ENCODE data around the gene EXOC4.

The EXOC4 gene

DNA sequence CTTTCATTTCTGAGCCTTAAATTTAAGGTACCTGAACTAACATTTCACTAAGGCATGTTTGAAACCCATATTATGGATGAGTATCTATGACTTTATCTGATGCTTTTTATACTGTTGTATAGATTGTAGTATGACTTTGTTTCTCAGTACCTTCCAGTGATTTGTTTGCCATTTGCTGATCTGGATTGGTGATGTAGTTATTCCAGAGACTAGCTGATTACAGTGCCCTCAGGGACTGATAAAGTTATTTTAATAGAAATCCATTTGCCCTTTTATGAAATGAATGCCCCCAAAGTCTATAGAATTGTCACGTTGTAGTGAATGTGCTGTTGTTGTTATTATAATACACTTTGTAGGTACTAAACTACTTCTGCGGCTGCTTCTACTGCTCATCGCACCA, 488.8 kb downstream of the EXOC4 start:
- no peak for DNase-seq (ENCODE audit: low read depth in 1 of 2, low spot score in 1 of 2)

- no peak for DNase-seq (ENCODE audit: low read depth in 1 of 2, low spot score in 1 of 2)
Measured at GRCh38 chr7:133742709-133743538, 490.0 kb downstream of the EXOC4 start.

DNA sequence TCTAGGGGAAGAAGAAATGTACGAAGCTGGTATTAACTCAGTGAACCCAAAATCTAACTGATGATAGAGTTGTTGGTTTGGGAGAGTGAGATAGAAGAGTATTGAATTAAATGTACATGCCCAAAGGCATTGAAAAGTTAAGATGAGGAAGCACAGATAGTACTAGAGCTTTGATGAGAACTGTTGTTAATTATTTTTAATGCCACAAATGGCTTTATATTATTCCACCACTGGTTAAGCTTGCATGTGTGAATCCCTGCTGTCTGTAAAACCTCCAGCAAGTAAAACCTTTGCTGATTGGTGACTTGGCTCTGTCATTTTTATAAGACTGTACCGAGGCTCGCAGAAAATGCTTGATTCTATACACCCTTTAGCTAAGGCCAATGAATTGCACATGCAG, 491.6 kb downstream of the EXOC4 start:
- DNase-seq (ENCODE audit: low read depth in 1 of 2, low spot score in 1 of 2): no peak

DNA sequence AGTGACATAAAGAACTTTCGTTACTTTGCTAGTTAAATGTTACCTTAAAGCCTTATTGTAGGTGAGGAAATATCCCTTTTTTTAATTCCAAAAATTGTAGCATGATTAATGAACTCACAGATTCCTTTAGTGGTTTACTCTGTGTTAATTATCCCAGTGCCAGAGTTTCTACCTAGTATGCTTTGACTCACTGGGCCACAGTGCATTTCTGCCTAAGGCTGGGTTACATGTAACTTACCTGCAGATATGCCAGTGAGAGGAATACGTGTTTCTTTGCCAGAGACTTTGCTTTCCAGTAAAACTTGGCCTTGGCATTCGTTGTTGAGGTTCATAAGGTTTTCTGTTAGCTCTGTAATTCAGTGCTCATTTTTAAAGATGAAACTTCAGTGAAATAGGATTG, 493.4 kb downstream of the EXOC4 start:
- no peak for DNase-seq (ENCODE audit: low read depth in 1 of 2, low spot score in 1 of 2)

DNA sequence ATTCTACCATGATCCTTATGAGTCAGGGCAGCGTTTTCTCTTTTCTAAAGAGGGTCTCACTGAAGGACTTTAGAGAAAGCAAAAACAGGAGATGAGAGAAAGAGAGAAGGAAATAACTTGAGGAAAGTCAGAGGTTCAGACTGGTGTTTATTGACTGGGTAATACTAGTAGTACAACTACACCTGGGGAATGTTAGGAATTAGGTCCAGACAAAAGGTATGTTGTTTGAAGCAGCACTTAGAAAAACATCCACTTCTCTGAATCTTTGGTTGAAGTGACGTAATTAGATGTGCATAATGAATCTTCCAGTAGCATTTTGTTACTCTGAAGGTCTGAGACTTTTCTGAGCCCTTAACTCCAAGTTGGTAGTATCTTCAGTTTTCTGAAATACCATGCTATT, 494.0 kb downstream of the EXOC4 start:
- no peak for DNase-seq (ENCODE audit: low read depth in 1 of 2, low spot score in 1 of 2)

- no peak for DNase-seq (ENCODE audit: low read depth in 1 of 2, low spot score in 1 of 2)
Measured at GRCh38 chr7:133748443-133749407, 495.8 kb downstream of the EXOC4 start.

DNA sequence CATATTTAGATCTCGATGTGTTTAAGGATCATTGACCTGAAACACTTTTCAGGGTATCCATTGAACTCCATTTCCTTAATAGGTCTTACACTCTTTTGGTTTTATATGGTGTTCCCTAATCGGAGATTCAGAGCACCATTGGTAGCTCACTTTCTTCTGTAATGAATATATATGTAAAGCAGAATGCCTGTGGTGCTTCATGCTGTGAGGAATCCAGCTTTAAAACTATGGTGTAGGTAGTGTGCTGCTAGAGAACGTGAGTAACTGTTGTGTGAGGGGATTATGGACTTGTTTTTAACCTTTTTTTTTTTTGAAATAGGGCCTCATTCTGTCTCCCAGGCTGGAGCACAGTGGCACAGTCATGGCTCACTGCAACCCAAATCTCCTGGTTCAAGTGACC, 497.4 kb downstream of the EXOC4 start:
- DNase-seq (ENCODE audit: low read depth in 1 of 2, low spot score in 1 of 2): no peak

DNA sequence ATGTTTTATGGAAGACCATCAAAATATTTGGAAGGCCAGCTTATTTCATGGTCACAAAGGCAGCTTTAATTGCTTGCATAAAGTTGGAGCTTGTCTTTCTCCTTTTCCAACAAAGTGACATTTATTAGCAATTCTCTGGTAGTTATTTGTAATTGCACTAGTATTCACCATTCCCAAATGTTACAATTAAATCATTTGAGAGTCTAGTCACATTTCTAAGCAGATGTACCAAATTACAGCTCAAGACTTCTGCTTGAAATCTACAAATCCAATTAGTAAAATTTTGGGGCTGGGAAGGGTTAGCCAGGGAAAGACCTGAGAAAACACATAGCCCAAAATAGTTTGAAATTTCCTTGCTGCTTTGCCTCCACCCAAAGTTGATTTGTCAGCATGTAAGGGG, 498.2 kb downstream of the EXOC4 start:
- no peak for DNase-seq (ENCODE audit: low read depth in 1 of 2, low spot score in 1 of 2)

DNA sequence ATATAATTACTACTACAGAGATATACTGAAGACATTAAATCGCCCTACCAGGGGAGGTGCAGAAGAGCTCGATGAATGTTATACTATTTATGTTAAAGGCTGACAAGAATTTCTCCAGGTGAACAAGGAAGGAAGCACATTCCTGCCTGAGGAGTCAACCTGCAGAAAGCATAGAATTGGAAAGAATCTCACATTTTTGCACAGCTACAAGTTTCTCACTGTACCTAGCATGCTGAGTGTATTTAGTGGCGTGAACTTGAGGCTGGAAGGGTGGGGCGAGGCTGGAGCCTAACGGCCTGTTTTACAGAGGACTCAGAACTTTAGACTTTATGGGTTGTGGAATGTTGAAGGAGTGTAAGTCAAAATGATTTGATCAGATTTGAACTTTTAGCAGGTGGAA, 500.6 kb downstream of the EXOC4 start:
- no peak for DNase-seq (ENCODE audit: low read depth in 1 of 2, low spot score in 1 of 2)

- no peak for DNase-seq (ENCODE audit: low read depth in 1 of 2, low spot score in 1 of 2)
Measured at GRCh38 chr7:133754708-133755107, 501.8 kb downstream of the EXOC4 start.

DNA sequence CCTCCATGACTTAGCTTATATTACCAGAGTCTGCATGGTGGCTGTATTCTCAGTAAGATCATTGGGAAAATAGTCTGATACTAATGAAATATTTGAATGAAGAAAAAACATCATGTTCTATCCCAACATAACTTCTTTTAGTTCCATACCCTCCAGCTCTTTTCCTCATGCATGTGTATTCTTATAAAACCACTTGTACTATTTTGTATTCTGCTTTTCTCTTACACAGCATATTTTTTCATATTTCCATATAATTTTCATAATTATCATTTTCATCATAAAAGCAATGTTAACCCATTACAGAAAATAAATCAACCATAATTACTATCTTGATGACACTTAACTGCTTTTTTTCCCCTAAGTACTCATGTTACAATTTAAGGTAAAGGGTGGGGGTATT, 503.0 kb downstream of the EXOC4 start:
- no peak for DNase-seq (ENCODE audit: low read depth in 1 of 2, low spot score in 1 of 2)

- no peak for DNase-seq (ENCODE audit: low read depth in 1 of 2, low spot score in 1 of 2)
Measured at GRCh38 chr7:133761443-133761842, 508.6 kb downstream of the EXOC4 start.

DNA sequence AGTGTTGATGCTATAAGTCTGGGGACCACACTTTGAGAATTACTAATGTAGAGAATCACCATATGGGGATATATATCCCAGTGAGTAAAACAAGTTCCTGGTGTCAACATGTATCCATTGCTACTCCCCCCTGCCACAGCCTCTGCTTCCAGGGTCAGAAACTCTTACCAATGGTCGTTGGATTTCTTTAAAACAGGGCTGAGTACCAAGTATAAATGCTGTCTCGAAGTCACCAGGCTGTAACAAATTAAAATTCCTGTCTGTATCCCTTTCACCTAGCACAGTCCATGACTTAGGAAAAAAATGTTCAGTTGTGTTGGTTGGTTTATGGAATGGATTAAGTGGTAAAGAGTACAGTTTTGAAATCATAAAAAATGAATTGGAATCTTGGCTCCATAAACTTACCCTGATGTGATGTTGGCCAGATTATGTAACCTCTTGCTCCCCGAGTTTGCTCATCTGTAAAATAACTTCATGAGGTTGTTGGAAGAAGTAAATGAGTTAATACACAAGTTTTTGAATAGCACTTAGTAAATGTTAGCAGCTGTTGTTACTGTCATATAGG, 510.3 kb downstream of the EXOC4 start:
- no peak for DNase-seq (ENCODE audit: low read depth in 1 of 2, low spot score in 1 of 2)

DNA sequence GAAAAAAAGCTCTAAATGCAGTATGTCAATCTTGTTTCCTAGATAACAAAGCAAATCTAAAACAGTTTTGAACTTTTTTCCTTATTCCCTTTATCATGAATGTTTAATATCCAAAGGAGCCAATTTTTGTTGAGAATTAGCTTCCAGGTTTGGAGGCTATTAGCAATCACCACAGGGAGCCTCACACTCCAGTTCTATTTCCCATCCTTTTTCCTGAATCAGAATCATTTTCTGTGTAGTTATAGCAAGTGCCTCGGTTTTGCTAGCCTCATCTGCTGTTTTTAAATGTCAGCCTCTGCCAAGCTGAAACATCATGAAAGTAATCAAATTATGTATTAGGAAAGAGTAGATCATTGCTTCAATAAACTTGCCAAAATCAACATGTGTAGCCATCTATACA, 516.8 kb downstream of the EXOC4 start:
- DNase-seq (ENCODE audit: low read depth in 1 of 2, low spot score in 1 of 2): no peak

DNA sequence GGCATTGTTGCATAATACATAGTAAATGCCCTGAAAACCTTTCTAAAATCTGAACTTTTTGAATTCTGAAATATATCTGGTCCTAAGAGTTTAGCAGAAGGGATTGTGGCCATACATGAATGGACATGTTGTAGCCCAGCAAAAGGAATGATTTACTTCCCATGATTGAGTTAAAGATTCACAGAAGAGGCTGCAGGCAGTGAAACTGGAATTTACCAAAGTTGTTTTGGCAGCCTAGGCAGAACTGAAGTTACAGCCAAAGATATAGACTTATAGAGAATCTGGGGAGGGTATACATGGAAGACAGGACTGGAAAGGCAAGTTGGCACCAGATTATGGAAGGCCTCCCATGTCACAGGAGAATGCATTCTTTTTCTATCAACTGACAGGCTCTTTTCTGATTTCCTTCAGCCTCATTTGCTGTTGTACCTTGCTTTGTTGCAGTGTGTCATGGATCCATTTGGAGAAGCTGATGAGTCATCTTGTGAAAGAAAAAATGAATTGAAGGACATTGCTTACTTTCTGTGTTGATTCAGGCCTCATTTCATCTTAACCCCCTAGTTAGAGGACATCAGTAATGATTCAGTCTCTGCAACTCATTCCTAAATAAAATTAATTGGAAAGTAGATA, 518.1 kb downstream of the EXOC4 start:
- DNase-seq (ENCODE audit: low read depth in 1 of 2, low spot score in 1 of 2): no peak

GRCh38 chr7:133771788-133772419, 519.0 kb downstream of the EXOC4 start:
- no peak for DNase-seq (ENCODE audit: low read depth in 1 of 2, low spot score in 1 of 2)

GRCh38 chr7:133773601-133774000, 520.7 kb downstream of the EXOC4 start:
- no peak for DNase-seq (ENCODE audit: low read depth in 1 of 2, low spot score in 1 of 2)

- no peak for DNase-seq (ENCODE audit: low read depth in 1 of 2, low spot score in 1 of 2)
Measured at GRCh38 chr7:133775201-133775600, 522.3 kb downstream of the EXOC4 start.

DNA sequence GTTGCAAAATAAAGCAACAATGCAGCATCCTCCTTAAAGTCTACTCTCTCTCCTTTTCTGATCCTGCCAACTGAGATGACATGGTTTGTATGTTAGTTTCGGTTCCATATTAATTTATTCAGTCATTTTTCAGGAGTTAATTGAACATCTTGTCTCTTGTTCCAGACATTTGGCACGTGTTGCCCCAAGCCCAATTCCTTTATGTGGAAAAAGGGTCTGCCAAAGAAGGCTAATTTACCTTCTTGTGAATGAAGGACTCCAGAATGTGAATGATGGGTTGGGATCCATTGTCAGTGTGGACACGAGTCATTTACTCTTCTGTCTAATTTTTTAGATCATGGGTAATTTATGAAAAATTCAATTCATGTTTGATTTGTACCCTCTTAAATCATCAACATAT, 523.4 kb downstream of the EXOC4 start:
- no peak for DNase-seq (ENCODE audit: low read depth in 1 of 2, low spot score in 1 of 2)

DNA sequence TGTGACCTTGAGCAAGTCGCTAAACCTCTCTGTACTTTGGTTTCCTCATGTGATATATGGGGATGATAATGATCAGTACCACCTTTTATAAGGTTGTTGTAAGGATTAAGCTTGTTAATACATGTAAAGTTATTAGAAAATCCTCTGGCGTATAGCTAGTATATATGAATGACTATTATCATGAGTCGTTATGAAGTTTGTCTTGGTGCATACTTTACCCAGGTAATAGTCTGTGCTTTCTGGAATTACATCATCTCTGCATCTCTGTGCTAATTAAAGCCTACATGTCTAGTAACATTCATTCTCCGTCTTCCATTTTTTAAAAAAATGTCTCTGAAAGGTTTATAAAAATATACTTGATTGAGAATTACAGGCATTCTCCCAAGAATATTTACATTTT, 524.8 kb downstream of the EXOC4 start:
- no peak for DNase-seq (ENCODE audit: low read depth in 1 of 2, low spot score in 1 of 2)

DNA sequence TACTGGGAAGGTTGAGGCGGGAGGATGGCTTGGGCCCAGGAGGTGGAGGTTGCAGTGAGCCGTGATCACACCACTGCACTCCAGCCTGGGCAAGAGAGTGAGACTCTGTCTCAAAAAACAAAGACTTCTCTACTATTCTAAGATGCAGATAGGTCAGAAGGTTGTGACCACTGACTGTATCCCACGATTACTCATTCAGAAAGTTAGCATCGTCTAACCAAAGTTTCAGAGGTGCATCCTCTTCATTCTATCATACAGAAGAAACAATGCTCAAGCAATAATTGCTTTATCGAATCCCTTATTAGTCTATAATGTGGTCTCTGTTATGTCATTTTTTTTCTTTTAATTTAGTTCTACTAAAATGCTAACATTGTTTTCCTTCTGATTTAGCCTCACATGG, 525.6 kb downstream of the EXOC4 start:
- no peak for DNase-seq (ENCODE audit: low read depth in 1 of 2, low spot score in 1 of 2)

Data from stimulated activated CD4-positive, alpha-beta T cell treated with anti-CD3 and anti-CD28 coated beads, Interleukin-15, amount 100 ng/mL, for 1 hour (primary cell).